HepG2 (cell line): ENCODE data around the gene COL5A2. TPM values are rescaled to one million over a fixed set of nuclear protein-coding genes. Genes with fewer than 3 reads are reported as not detected.

Source experiments
- ATAC-seq: fragments of 200-7000 bp; cut with Tn5 transposase; 3 replicates; pipeline ENCODE4 v1.9.1; 2020; ENCODE audit warnings: mild to moderate bottlenecking, moderate library complexity
- BruUV-seq: library from RNA; stranded (reverse); fragments of 400-500 nt; replicated peaks from 2 replicates; lab custom pipeline; 2021; lab: Mats Ljungman, UMichigan
- CTCF ChIA-PET: fragments of 300-600 bp; formaldehyde crosslinking; extraction: SDS; loops from one replicate; lab custom pipeline; 2021; ENCODE audit warnings: low total read pairs, inconsistent platforms, low intra/inter-chr PET ratio; lab: Yijun Ruan, JAX
- POLR2A ChIA-PET: fragments of 350-600 bp; sonication (Branson Sonifier 250); formaldehyde crosslinking; loops from one replicate; lab custom pipeline; 2020; ENCODE audit warnings: antibody characterized with exemption, inconsistent platforms; lab: Yijun Ruan, JAX
- DNase-seq: peaks from one replicate; pipeline ENCODE4 v3.0.0-alpha.2; 2015; ENCODE audit warnings: low spot score
- FAIRE-seq: peaks from 3 replicates; lab custom pipeline; 2011; peaks lifted over from hg19 to GRCh38; lab: Jason Lieb, UNC
- H2AFZ ChIP-seq: one replicate; pipeline ENCODE4 v1.6.1; 2011; ENCODE audit warnings: low read length, inconsistent platforms
- H3K27ac ChIP-seq: fragments of 300-600 bp; 3 replicates; pipeline ENCODE4 v1.8.0; 2011; ENCODE audit warnings: mixed run types, mild to moderate bottlenecking, mixed read lengths, low read length, inconsistent platforms; ENCODE audit not compliant: insufficient read depth; ENCODE audit errors: extremely low read length
- H3K27me3 ChIP-seq, 2 experiments: fragments of 200-600 bp in 1 of 2; 2 replicates in 1 of 2; 3 replicates in 1 of 2; pipeline versions ENCODE4 v1.6.0 to v1.8.0; 2011; ENCODE audit warnings: low read length in 2 of 2, mild to moderate bottlenecking in 2 of 2, moderate library complexity in 2 of 2, inconsistent platforms in 1 of 2; ENCODE audit not compliant: insufficient read depth in 2 of 2, control insufficient read depth in 1 of 2
- H3K36me3 ChIP-seq, 2 experiments: fragments of 200-600 bp in 1 of 2; replicated peaks in 1 of 2; 2 replicates in 1 of 2; 3 replicates in 1 of 2; pipeline versions ENCODE4 v1.5.1 to v1.8.0; 2011; ENCODE audit warnings: low read length in 2 of 2, inconsistent platforms in 1 of 2; ENCODE audit not compliant: insufficient read depth in 2 of 2, control insufficient read depth in 1 of 2
- H3K4me1 ChIP-seq: 2 replicates; pipeline ENCODE4 v1.5.1; 2012; ENCODE audit warnings: low read length, inconsistent platforms; ENCODE audit not compliant: insufficient read depth
- H3K4me2 ChIP-seq: 2 replicates; pipeline ENCODE4 v1.6.0; 2011; ENCODE audit warnings: low read depth, low read length, inconsistent platforms
- H3K4me3 ChIP-seq, 3 experiments: fragments of 200-600 bp in 1 of 3; sonication (generic), shearing (Covaris generic) in 1 of 3; replicated peaks in 1 of 3; 2 replicates each; pipeline ENCODE4 v1.5.1; 2011 to 2016; ENCODE audit warnings: low read length in 3 of 3, inconsistent platforms in 2 of 3, low read depth in 2 of 3, mild to moderate bottlenecking in 2 of 3, control low read depth in 1 of 3, mixed read lengths in 1 of 3; ENCODE audit not compliant: insufficient read depth in 1 of 3
- H3K79me2 ChIP-seq: one replicate; pipeline ENCODE4 v1.6.1; 2011; ENCODE audit warnings: low read length, inconsistent platforms; ENCODE audit not compliant: insufficient read depth
- H3K9ac ChIP-seq: 2 replicates; pipeline ENCODE4 v1.6.0; 2011; ENCODE audit warnings: mild to moderate bottlenecking, low read depth, low read length, inconsistent platforms; ENCODE audit not compliant: insufficient read depth
- H3K9me3 ChIP-seq: 2 replicates; pipeline ENCODE4 v1.5.1; 2012; ENCODE audit warnings: mild to moderate bottlenecking, low read length
- H4K20me1 ChIP-seq: 2 replicates; pipeline ENCODE4 v1.6.0; 2011; ENCODE audit warnings: inconsistent platforms, mild to moderate bottlenecking, low read length, moderate library complexity; ENCODE audit not compliant: insufficient read depth
- HIC2 ChIP-seq: sonication (generic); formaldehyde crosslinking; IDR thresholded peaks from 2 replicates; pipeline ENCODE4 v1.9.0; 2022; ENCODE audit warnings: low read depth, missing genetic modification reagents
- HNF4A ChIP-seq: sonication (generic); formaldehyde crosslinking; IDR thresholded peaks from 2 replicates; pipeline ENCODE4 v1.4.0; 2020; ENCODE audit warnings: missing genetic modification reagents
- HNRNPH1 ChIP-seq: fragments of 200-400 bp; formaldehyde crosslinking; optimal IDR thresholded peaks from 2 replicates; pipeline ENCODE3; 2017; ENCODE audit warnings: mild to moderate bottlenecking, low read depth, low read length
- MBD4 ChIP-seq: IDR thresholded peaks from 2 replicates; pipeline ENCODE4 v1.6.1; 2012; ENCODE audit warnings: low read length, inconsistent platforms, borderline replicate concordance
- MED13 ChIP-seq: sonication (generic); formaldehyde crosslinking; IDR thresholded peaks from 2 replicates; pipeline ENCODE4 v1.5.0; 2020; ENCODE audit warnings: missing genetic modification reagents
- NCOA2 ChIP-seq: sonication (generic); formaldehyde crosslinking; IDR thresholded peaks from 2 replicates; pipeline ENCODE4 v1.8.0; 2022; ENCODE audit warnings: inconsistent platforms
- PCBP1 ChIP-seq: fragments of 200-400 bp; formaldehyde crosslinking; IDR thresholded peaks from 2 replicates; pipeline ENCODE4 v1.6.1; 2017; ENCODE audit warnings: mild to moderate bottlenecking, low read depth, low read length, borderline replicate concordance
- SSRP1 ChIP-seq: IDR thresholded peaks from 2 replicates; pipeline ENCODE4 v1.6.1; 2016; ENCODE audit warnings: control low read depth
- TOE1 ChIP-seq: sonication (generic); formaldehyde crosslinking; IDR thresholded peaks from 2 replicates; pipeline ENCODE4 v1.4.0; 2020; ENCODE audit warnings: mild to moderate bottlenecking, missing genetic modification reagents
- ZBTB38 ChIP-seq: sonication (generic); formaldehyde crosslinking; IDR thresholded peaks from 2 replicates; pipeline ENCODE4 v1.5.1; 2020; ENCODE audit warnings: mild to moderate bottlenecking, missing genetic modification reagents
- ZFYVE20 ChIP-seq: sonication (generic); formaldehyde crosslinking; IDR thresholded peaks from 2 replicates; pipeline ENCODE4 v1.8.0; 2023; ENCODE audit warnings: low read depth, mild to moderate bottlenecking, moderate library complexity, missing genetic modification reagents, borderline replicate concordance
- ZKSCAN1 ChIP-seq: fragments of 150-350 bp; IDR thresholded peaks from 2 replicates; pipeline ENCODE4 v1.6.1; 2014; ENCODE audit warnings: low read length
- ZNF430 ChIP-seq: sonication (generic); formaldehyde crosslinking; IDR thresholded peaks from 2 replicates; pipeline ENCODE4 v1.9.0; 2021; ENCODE audit warnings: mild to moderate bottlenecking, missing genetic modification reagents
- ZNF564 ChIP-seq: sonication (generic); formaldehyde crosslinking; IDR thresholded peaks from 2 replicates; pipeline ENCODE4 v1.8.1; 2023; ENCODE audit warnings: mild to moderate bottlenecking, missing genetic modification reagents
- WGBS: methylation state at CpG from one replicate; pipeline ENCODE4 v1.1.6; 2017; ENCODE audit warnings: low lambda C conversion rate; 5-methylcytosine and 5-hydroxymethylcytosine counted together
- in situ Hi-C: cut with HindIII; loops from 2 replicates; pipeline ENCODE4 v1.10.0; 2017; ENCODE audit warnings: low pct_unique_long_range_greater_than_20kb; ENCODE audit not compliant: extremely low pct_ligation_motif_present
- intact Hi-C: fragments of 100-400 bp; cut with micrococcal nuclease; formaldehyde crosslinking; loops from one replicate; pipeline ENCODE4 v1.10.0; 2022; ENCODE audit not compliant: unreplicated experiment
- polyA plus RNA-seq, 8 experiments: library from polyadenylated mRNA; depleted of rRNA in 3 of 8; stranded (reverse) in 7 of 8; unstranded in 1 of 8; fragments of >200 nt; fragmentation: Illumina TruSeq in 4 of 8; extraction: Trizol in 4 of 8; gene quantifications; 2 replicates each; pipeline versions ENCODE4 v1.2.1 to v1.2.3, GENCODE V29; 2011 to 2016; ENCODE audit warnings: low read depth in 4 of 8, missing spikeins in 1 of 8, mixed read lengths in 1 of 8; ENCODE audit not compliant: insufficient read depth in 1 of 8
- total RNA-seq, 5 experiments: library from RNA; depleted of rRNA; stranded (reverse); fragments of >200 nt; fragmentation: Illumina TruSeq; extraction: Trizol; gene quantifications; 2 replicates each; pipeline ENCODE4 v1.2.3, GENCODE V29; 2016; ENCODE audit warnings: low read depth in 1 of 5
- TF ChIP-seq, protein P1 (sequence below): sonication (generic); formaldehyde crosslinking; IDR thresholded peaks from 2 replicates; pipeline ENCODE4 v1.5.1; 2020; ENCODE audit warnings: mild to moderate bottlenecking, missing genetic modification reagents, borderline replicate concordance

The COL5A2 gene
- total and polyA plus RNA-seq, 2 of the 13 experiments (the other 11 are each of a cell fraction or from before 2014, with no cell fraction given): 0.83 to 1.5 TPM

- Histone ChIP-seq H2AFZ (no peak overlapping the region), H3K36me3 (no peaks in the 10 kb centered on the region), H3K9me3 (no peaks in the 10 kb centered on the region), H3K4me1 (peaks cover 19% of the 10 kb centered on the region), H3K4me3 (no peak overlapping the region), H3K27ac (no peak overlapping the region), H3K27me3 (no peaks in the 10 kb centered on the region), H3K4me2 (no peak overlapping the region), H4K20me1 (no peaks in the 10 kb centered on the region), H3K79me2 (no peaks in the 10 kb centered on the region), H3K9ac (no peak overlapping the region)
- ATAC-seq (no peak), DNase-seq (no peak), FAIRE-seq (no peak)
- CTCF ChIA-PET: no interaction called here
- intact Hi-C loops: no loop called here
- no peak for TF ChIP-seq HNRNPH1
- no peak for TF ChIP-seq MBD4
- no peak for TF ChIP-seq HIC2 (CRISPR knock-in tag)
- TF ChIP-seq HNF4A: no peak
- TF ChIP-seq NCOA2: no peak
- TF ChIP-seq ZBTB38 (CRISPR knock-in tag): no peak
- TF ChIP-seq, protein P1, sequence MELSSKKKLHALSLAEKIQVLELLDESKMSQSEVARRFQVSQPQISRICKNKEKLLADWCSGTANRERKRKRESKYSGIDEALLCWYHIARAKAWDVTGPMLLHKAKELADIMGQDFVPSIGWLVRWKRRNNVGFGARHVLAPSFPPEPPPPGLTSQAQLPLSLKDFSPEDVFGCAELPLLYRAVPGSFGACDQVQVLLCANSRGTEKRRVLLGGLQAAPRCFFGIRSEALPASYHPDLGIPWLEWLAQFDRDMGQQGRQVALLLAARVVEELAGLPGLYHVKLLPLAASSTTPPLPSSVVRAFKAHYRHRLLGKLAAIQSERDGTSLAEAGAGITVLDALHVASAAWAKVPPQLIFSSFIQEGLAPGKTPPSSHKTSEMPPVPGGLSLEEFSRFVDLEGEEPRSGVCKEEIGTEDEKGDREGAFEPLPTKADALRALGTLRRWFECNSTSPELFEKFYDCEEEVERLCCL (CRISPR knock-in tag): no peak
- no peak for TF ChIP-seq ZNF564 (CRISPR knock-in tag)
- no peak for TF ChIP-seq ZNF430 (CRISPR knock-in tag)
- no peak for TF ChIP-seq TOE1 (CRISPR knock-in tag)
- TF ChIP-seq ZKSCAN1: no peak
- TF ChIP-seq PCBP1: no peak
- TF ChIP-seq ZFYVE20 (CRISPR knock-in tag): no peak
- no peak for TF ChIP-seq MED13 (CRISPR knock-in tag)
- TF ChIP-seq SSRP1 (CRISPR knock-in tag): no peak
- POLR2A ChIA-PET: no interaction called here
- in situ Hi-C loops: no loop called here
- no TSS peak for BruUV-seq
- 81% methylated on average over 4 of the region's 4 CpGs for WGBS
Observed at GRCh38 chr2:189056200-189057106, 123.1 kb downstream of the COL5A2 start.
